GM12801 (cell line): ENCODE results near the gene GPR132.

Experiments used
- CTCF ChIP-seq: IDR thresholded peaks from one replicate; pipeline ENCODE4 v1.5.1; 2011; ENCODE audit warnings: control low read depth; ENCODE audit not compliant: insufficient read length; ENCODE audit errors: extremely low read depth

Gene GPR132

GRCh38 chr14:105019861-105020814 is 45.1 kb downstream of the GPR132 start:
- TF ChIP-seq CTCF: no peak

GRCh38 chr14:105018414-105018813 is 46.8 kb downstream of the GPR132 start:
- no peak for TF ChIP-seq CTCF

GRCh38 chr14:105015905-105016304 is 49.3 kb downstream of the GPR132 start:
- no peak for TF ChIP-seq CTCF

GRCh38 chr14:105015242-105015641 is 50.0 kb downstream of the GPR132 start:
- no peak for TF ChIP-seq CTCF

GRCh38 chr14:105014631-105015030 is 50.6 kb downstream of the GPR132 start:
- TF ChIP-seq CTCF: no peak

- TF ChIP-seq CTCF: no peak
These were observed 51.2 kb downstream of the GPR132 start for GRCh38 chr14:105014032-105014431.

GRCh38 chr14:105013150-105013785 is 52.0 kb downstream of the GPR132 start:
- TF ChIP-seq CTCF: no peak
